Stimulated activated CD4-positive, alpha-beta T cell treated with anti-CD3 and anti-CD28 coated beads, Interleukin-15, amount 100 ng/mL, for 24 hours (primary cell): ENCODE results near the gene BAAT.

Experiments used
- DNase-seq: peaks from one replicate; pipeline ENCODE4 v3.0.0-alpha.2; 2020

BAAT gene

GRCh38 chr9:101398068-101398929 lies 13.5 kb upstream of the BAAT start, which contains the start of the genes MRPL50 and ZNF189:
TSS of gene MRPL50 (minus strand) at chr9:101398618. CDS start at chr9:101398592, 26 bp downstream.
TSS of gene ZNF189 (plus strand) at chr9:101398851. CDS start at chr9:101399157, 306 bp downstream.
- peak; percentile 97 for DNase-seq

GRCh38 chr9:101397746-101398067 lies 12.9 kb upstream of the BAAT start:
- no peak for DNase-seq

GRCh38 chr9:101394687-101395086 lies 9.9 kb upstream of the BAAT start:
- no peak for DNase-seq

- DNase-seq = no peak
Measured at GRCh38 chr9:101393135-101393534, 8.3 kb upstream of the BAAT start.

- no peak for DNase-seq
Measured at GRCh38 chr9:101388507-101388993, 3.7 kb upstream of the BAAT start.

GRCh38 chr9:101387871-101388506 lies 3.2 kb upstream of the BAAT start:
- DNase-seq = no peak

GRCh38 chr9:101383361-101383760 lies 1.4 kb downstream of the BAAT start:
- DNase-seq = no peak

GRCh38 chr9:101381833-101382342 lies 2.9 kb downstream of the BAAT start:
- no peak for DNase-seq

GRCh38 chr9:101381118-101381517 lies 3.7 kb downstream of the BAAT start:
- DNase-seq = no peak

- no peak for DNase-seq
Measured at GRCh38 chr9:101380295-101380694, 4.5 kb downstream of the BAAT start.

- no peak for DNase-seq
Measured at GRCh38 chr9:101376111-101376848, 8.5 kb downstream of the BAAT start.

- no peak for DNase-seq
Measured at GRCh38 chr9:101375546-101375945, 9.3 kb downstream of the BAAT start.

GRCh38 chr9:101372327-101373118 lies 12.3 kb downstream of the BAAT start:
- DNase-seq = no peak

GRCh38 chr9:101371813-101372212 lies 13.0 kb downstream of the BAAT start:
- DNase-seq = no peak

GRCh38 chr9:101369884-101370531 lies 14.8 kb downstream of the BAAT start:
- no peak for DNase-seq

- no peak for DNase-seq
Measured at GRCh38 chr9:101369286-101369685, 15.5 kb downstream of the BAAT start.

- no peak for DNase-seq
Measured at GRCh38 chr9:101367323-101367722, 17.5 kb downstream of the BAAT start.

GRCh38 chr9:101366038-101366756 lies 18.6 kb downstream of the BAAT start:
- no peak for DNase-seq

- DNase-seq = no peak
Measured at GRCh38 chr9:101365181-101365580, 19.6 kb downstream of the BAAT start.

- DNase-seq = no peak
Measured at GRCh38 chr9:101362450-101362849, 22.4 kb downstream of the BAAT start.

- DNase-seq = no peak
Measured at GRCh38 chr9:101360647-101361046, 24.2 kb downstream of the BAAT start.
